Eye (tissue), 1 donor: ENCODE results near the gene THUMPD3.

ENCODE experiments used
- DNase-seq: peaks from one replicate; pipeline ENCODE4 v3.0.0-alpha.2; 2015

THUMPD3 gene

DNA sequence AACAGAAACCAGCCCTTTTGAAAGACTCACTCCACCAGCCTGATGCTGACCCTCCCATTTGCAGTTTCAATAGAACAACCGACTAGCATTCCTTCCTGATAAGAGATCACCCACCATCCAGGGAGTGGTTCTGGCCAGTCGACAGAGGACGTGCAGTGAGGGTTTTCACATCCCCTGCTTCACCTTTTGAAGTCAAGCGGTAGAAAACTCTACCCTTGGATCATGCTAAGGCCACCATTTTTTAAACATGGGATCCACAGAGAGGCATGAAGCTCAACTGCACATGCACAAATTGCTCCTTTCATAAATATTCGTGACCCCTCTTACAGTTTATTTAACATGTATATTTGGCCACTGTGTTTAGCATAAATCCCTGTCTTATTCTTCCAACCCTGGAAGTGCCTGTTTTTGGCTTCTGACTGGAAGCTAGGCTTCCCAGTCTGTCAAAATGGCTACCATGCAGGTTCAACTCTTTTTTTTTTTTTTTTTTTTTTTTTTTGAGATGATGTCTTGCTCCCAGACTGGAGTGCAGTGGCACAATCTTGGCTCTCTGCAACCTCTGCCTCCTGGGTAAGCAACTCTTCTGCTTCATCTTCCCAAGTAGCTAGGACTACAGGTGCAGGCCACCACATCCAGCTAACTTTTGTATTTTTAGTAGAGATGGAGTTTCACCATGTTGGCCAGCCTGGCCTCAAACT lies 1.0 kb upstream of the THUMPD3 start:
- no peak for DNase-seq

DNA sequence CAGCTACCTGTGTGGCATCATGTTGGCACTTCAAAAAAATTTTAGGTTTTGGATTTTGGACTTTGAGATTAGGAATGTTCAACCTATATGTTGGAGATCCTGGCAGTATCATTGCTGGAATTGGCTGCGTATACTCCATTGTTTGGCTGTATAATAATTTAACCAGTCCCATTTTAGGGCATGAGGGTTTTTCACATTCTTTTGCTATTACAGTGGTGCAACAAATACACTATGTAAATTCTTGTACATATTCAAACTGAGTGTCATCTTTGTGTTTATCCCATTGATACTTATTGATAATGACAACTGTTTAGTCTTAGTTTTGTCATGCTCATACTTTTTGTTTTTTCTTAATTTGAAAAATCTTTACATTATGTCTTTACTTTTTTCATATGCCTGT lies 6.7 kb downstream of the THUMPD3 start:
- DNase-seq, result no peak

DNA sequence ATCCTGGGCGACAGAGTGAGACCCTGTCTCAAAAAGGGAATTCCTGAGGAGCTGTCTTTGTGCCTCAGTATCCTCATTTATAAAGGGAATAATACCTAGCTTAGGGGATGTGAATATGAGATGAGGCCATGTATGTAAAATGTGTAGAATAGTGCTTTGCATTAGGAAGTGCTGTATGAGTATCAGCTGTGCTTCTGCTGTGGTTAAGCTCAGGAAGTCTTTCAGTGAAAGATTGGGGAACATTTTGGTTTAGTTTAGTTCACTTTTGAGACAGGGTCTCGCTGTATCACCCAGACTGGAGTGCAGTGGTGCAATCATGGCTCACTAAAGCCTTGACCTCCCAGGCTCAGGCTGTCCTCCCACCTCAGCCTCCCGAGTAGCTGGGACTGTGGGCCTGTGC lies 10.6 kb downstream of the THUMPD3 start:
- no peak for DNase-seq

DNA sequence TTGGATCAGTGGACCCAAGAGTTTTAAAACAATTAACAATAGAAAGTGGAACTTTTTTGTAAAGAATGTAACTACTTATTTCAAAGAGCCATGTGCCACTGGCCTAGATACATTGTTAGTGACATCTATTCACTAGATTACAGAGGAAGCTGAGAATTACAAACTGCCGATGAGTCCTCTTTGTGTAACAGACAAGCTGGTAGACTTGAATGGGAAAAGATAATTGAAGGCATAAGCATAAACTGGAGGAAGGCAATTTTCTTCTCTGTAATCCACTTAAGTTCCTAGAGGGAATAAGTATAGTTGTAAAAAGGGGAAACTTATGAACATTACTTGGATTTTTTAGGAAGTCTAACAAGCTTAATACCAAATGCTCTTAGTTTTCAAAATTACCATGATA lies 15.1 kb downstream of the THUMPD3 start:
- no peak for DNase-seq

DNA sequence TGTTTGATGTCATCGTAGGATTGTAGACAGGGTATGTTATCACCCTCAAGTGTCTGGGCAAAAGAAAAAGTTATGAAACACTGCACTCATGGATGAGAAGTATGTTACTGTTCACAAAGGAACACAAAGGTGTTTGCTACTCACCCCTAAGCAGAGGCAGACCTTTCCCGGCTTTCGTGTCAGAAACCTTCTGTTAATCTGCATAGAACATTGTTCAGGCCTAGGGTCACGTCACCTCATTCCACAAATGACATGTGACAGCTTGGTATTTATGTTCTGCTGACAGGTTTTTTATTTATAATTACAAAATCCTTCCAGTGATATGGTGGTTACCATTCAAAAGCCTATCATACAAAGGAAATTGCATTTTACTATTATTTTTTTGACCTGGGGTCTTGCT lies 16.5 kb downstream of the THUMPD3 start:
- no peak for DNase-seq

DNA sequence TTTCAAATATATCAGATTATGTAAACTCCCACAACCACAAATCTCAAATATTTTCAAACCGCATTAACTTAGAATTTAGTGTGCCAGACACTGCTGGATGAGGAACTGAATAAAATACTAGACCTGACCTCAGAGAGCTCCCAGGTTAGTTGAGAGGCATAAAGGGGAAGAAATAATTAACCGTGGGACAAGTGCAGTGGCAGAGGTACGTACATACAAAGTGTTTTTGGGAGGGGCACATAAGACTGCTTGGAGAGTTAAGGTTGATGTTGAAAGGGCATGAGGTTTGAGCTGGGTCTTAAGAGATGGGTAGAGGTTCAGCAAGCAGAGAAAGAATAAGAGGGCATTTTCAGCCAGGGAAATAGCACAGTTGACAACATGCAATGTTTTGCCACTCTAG lies 17.2 kb downstream of the THUMPD3 start:
- no peak for DNase-seq

DNA sequence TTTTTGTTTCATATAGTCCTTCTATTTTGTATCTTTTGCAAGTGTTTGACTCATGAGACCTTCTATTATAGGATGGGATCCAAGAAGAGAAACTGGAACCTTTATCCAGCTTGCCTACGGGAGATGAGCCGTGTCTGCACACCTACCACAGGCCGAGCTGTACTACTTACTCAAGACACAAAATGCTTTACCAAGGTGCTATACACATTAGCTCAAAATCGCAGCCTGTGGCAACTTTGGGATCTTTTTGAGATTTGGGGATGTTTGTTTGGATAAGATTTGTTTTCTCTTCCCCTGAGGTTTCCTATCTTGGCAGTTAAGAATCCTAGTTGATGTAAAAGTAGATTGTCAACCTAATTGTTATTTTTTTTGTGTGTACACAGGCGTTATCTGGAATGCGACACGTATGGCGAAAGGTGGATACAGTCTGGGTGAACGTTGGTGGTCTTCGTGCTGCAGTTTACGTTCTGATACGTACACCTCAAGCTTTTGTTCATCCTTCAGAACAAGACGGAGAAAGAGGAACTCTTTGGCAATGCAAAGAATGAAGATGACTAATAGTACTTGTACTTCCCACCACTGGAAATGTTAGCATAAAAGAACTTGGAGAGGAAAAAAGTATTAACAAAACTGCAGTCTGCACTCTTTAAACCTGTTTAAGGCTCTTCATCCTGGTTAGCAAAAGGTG lies 21.4 kb downstream of the THUMPD3 start:
- no peak for DNase-seq

DNA sequence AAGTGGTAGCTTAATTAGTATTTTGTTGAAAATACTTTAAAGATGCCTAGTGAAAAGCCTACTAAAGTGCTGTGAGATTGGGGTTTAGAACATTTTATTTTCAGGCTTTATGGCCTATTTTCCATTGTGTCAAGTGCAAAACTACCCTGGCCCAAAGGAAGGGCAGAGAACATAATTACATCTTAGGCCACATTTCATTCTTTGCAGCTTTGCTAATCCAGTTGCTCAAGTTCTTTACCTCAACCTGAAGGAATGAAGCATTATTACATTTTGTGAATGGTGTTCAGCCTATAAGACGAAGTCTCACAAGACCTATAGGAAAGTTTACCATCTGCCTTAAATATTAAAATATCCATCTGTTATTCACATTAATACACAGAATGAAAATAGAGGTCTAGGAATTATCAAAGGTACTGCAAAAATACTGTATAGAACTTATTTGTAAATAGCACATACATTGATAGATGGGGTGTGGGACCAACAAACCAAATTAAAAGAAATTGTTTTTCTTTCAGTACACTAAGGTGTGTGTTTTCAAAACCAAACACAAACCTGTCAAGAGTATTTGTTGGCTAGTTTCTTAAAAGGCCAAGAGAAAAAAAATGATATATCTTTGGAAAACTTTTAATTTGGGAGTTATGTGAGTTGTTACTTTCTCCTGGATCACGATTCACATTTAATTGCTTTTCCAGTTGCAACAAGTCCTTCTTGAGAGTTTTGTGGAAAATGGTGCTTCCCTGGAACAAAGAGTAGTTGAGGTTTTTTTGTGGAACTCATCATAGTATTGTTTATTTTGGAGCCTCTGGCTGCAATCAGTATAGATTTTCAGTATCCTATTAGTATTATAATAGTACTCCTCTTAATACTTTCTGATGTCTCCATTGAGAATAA lies 22.6 kb downstream of the THUMPD3 start:
- no peak for DNase-seq

DNA sequence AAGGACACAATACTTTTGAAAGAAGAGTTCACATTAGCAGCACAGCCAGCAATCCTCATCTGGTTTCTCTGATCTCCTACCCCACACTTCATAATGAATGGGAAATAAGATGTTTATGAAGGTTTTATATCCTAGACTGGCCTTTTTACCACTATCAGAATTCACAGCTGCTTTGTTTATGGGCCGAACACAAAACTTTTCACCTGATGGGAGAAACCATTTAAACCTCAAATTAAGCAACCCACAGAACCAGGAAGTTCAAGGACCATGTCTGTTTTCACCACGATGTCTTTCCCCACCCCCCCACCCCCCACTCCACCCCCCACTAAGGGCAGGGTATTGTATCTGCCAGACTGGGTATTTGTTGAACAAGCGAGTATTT lies 23.2 kb downstream of the THUMPD3 start:
- DNase-seq, result no peak

DNA sequence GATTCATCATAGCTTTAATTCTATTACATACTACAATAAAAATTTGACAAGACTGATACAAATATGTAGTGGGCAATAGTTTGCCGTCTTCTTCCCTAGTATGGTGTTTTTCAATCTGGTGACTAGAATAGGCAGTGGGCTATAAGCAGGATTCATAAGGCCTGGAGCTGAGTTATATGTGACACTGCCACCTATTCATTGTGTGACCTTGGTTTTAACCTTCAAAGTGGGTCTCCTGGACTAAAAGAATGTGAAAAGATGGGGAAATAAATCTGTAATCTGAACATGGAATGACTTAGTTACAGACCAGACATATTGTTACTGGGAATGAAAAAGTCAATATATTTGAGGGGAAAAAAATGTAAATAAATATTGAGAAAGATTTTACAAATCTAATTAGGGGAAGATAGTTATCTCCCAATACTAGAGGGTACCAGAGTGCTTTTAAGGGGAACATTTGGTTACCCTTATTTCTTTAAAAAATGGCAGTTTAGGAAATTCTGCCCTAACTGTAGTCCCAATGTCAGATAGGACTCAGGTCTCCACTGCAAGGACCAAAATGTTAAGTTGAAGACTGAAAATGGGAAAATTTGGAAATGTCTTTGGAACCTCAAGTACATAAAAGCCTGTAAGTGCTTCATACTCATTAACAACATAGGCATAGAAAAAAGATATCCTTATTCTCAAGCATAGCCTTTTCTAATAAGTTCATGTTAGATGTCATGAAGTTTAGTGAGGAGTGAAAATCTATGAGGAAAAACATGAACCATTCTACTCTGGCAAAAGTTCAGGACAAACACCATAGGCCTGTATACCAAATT lies 23.9 kb downstream of the THUMPD3 start:
- no peak for DNase-seq

DNA sequence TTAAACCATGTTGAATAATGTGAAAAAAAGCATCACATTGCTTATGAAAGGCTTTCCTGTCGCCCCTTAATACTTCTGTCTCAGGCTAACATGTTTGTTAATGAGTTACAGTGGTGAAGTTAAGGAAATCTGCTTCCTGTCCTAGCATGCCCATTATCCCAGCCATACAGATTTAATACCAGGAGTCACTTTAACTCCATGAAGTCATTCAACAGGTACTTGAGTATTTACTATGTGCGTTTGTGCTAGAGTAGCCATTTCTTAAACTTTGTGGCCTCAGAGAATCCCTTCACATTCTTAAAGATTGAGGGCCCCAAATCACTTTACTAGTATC lies 24.4 kb downstream of the THUMPD3 start:
- DNase-seq, result no peak

DNA sequence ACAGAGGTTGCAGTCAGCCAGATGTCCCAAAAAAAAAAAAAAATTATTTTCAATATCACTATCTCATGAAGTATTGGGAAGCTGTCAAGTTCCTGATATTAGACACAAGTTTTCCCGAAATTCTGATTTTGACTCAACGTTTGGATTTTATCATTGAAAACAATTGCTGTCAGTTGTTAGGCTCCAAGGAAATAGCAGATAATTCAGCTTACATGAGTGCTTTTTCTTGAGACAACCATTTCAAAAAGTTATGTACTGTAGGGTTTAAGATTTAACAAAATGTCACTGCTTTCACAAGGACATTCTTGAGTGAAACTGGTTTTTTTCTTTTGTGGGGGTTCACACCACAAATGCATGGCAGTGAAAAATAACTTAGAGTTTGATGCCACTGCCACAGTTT lies 25.3 kb downstream of the THUMPD3 start:
- no peak for DNase-seq

DNA sequence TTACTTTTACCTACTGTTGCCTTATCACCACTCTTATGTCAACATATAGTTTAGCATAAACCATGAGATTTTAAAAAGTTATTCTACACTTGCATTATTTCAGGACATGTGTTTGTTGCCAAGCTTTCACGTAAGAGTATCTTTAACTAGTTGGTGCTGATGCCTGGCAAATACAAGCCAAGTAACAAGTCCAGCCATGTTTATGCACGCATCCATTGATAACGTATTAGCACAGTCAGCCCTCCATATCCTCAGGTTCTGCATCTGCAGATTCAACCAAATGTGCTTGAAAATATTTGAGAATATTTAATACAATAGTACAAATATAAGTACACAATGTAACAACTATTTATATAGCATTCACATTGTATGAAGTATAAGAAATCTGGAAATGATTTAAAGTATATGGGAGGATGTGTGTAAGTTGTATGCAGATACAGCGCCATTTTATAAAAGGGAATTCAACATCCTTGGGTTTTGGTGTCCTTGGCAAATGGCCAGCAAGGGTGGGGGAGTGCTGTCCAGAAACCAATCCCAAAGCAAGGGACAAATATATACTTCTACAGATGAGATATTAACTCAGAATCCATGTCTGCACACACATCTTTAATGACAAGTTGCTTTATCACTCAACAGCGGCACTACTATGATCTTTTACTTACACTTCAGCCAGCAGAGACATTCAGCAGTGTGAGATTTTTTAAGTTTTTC lies 25.9 kb downstream of the THUMPD3 start:
- no peak for DNase-seq

DNA sequence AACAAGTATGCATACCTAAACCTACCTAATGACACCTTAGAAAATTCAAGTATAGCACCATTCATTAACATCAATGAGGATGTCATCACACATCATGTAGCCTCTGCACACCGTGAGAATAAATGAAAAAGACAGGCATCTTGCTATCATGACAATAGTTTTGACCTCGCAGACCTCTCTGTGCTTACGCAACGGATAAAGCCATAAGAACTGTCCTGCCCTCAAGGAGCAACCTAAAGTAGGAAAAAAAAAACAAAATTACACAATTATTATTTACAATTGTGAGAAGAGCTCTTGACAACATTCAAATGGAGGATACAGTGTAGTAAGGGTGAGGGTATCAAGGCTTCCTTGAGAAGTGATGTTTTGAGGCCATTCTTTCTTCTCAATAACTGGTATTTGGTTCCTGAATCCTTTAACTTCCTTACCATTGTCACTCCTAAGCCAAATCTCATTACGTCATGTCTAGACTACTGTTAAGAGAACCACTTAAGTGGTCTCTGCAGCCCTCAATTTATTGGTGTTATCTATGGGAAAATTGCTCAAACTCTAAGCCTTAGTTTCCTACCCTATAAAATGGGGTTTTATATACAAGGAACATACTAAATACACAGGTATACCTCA lies 27.5 kb downstream of the THUMPD3 start:
- DNase-seq, result no peak

DNA sequence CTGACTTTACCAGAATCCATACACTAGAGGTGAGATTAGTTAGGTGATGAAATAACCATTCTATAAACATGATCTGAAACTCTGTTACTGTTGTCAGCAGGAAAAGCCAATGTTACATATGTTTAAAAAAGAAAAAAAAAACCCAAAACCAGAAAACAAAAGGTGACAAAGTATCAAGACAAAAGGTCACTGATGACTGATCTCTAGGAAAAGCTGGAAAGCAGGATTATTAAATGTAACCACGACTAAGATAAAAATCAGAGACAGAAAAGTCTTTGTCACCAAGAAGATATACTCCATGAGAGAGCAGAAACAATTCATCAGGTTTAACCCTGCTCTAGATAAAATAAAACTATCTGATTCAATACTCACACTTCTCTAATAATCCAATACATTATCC lies 29.2 kb downstream of the THUMPD3 start:
- DNase-seq, result no peak

DNA sequence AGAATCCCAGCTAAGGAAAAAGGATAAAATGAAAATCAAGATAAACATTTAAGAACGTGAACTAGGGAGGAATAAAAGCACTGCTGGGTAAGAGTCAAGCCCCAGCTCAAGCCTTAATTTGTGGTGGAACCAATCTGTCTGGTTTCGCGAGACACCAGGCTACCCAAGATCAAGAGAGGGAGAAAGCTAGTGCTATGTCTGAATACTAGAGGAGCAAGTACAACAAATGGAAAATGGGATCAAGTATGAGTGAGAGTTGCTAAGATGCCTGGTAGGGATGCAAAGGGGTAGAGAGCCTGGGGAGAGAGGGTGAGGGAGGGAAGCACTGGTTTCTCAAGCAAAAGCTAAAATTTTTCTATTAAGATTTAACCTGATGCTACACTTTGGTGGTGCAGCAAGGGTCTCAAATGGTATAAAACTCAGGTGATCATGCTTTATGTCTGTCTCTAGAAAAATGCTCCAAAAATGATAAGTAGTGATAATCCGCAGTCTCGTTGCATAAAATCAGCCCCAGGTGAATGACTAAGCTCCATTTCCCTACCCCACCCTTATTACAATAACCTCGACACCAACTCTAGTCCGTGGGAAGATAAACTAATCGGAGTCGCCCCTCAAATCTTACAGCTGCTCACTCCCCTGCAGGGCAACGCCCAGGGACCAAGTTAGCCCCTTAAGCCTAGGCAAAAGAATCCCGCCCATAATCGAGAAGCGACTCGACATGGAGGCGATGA lies 32.9 kb downstream of the THUMPD3 start:
- no peak for DNase-seq

DNA sequence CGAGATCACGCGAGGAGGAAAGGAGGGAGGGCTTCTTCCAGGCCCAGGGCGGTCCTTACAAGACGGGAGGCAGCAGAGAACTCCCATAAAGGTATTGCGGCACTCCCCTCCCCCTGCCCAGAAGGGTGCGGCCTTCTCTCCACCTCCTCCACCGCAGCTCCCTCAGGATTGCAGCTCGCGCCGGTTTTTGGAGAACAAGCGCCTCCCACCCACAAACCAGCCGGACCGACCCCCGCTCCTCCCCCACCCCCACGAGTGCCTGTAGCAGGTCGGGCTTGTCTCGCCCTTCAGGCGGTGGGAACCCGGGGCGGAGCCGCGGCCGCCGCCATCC lies 33.4 kb downstream of the THUMPD3 start:
- DNase-seq, result peak; percentile 93

DNA sequence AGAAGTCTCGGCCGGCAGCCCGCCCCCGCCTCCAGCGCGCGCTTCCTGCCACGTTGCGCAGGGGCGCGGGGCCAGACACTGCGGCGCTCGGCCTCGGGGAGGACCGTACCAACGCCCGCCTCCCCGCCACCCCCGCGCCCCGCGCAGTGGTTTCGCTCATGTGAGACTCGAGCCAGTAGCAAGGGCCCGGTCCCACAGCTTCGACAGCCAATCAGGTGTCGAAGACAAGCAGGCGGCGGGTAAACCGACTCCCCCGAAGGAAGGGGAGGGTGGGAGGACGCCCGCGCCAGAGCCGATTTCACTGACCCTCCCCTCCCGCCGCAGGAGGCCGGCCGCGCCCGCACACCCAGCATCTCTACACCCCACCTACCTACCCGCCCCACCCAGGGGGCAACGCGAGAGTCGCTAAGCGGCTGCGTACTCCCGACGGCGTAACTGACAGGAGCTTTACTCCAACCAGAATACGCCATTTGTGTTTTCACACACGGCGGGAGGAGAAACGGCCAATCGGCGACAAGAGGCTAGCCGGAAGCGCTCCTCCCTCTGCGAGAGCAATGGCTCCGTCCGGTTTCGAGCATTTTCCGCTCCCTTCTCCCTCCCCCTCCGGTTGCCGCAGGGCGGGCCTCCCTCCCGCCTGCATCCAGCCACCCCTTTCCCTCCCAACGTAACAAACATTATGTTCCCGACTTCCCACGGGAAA lies 33.9 kb downstream of the THUMPD3 start:
- peak; percentile 99 for DNase-seq

DNA sequence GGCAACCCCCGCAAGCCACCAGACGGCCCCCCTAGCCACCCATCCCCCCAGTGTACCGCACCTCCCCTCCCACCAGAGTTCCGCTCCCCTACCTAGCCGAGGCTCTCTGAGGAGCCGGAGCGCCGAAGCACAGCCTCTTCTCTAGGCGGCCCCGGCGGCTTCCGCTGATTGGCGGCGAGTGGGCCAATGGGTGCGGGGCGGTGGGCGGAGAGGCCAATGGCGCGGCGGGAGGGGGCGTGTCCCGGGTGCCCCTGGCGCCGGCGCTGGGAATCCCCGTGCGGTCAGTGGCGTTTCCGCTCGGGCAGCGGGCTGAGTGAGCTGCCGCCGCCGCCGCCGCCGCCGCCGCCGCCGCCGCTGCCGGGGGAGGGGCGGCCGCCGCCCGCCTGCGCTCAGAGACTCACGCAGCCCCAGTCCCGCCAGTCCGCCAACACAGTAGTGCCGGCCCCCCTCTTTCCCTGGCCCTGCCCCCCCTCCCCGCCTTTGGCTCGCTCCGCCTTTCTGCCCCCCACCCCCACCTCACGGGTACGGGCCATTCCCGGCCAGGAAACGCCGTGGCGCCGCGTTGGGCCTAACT lies 34.6 kb downstream of the THUMPD3 start, which contains the start of gene SETD5:
Gene SETD5 (plus strand): TSS at position 284 of the 574 bp plus-strand sequence. CDS start 31,324 bp downstream, outside the sequence.
- DNase-seq, result peak; percentile 99
